A549 (cell line): Measurements from ENCODE around the gene CEND1. TPM values are rescaled to one million over a fixed set of nuclear protein-coding genes. Genes with fewer than 3 reads are reported as not detected.

Source experiments
- polyA plus RNA-seq, 4 experiments: library from polyadenylated mRNA; depleted of rRNA in 3 of 4; stranded (reverse); fragments of >200 nt; fragmentation: RNase III in 1 of 4; extraction: RNeasy Plus Mini Kit Qiagen cat#74134 plus additional on column Dnase treatment in 1 of 4; gene quantifications; 2 replicates in 3 of 4; 3 replicates in 1 of 4; pipeline ENCODE4 v1.2.3, GENCODE V29; 2011 to 2017
- small RNA-seq, 6 experiments: library from RNA; depleted of rRNA; stranded (forward); fragments of <200 nt; gene quantifications; one replicate each; pipeline ENCODE3, GENCODE V24; 2012

CEND1 gene
- polyA plus RNA-seq, 2 of the 4 experiments (the other 2 are of a cell fraction) = 1.0 TPM; not detected in 1

Small RNAs within 50 kb of the gene (small RNA-seq; reads per million reads assigned to genes)
- gene SNORA52 = 0 reads per million in 6 experiments

Other genes starting within 250 kb of the CEND1 start
- 1.7 and 2.2 TPM in 2 replicates for gene LMNTD2, start 229.4 kb downstream of the CEND1 start, polyA plus RNA-seq (2011; rRNA removed)
- 2.6 to 4.2 TPM (median 3.5 TPM) in 3 replicates for gene LMNTD2, start 229.4 kb downstream of the CEND1 start, polyA plus RNA-seq (2017; fragmentation: RNase III; extraction: RNeasy Plus Mini Kit Qiagen cat#74134 plus additional on column Dnase treatment)
- gene RASSF7, start 229.1 kb downstream of the CEND1 start, polyA plus RNA-seq (2011; rRNA removed) = 18.4 and 19.0 TPM in 2 replicates
- 27.7 to 30.7 TPM (median 30.5 TPM) in 3 replicates for gene RASSF7, start 229.1 kb downstream of the CEND1 start, polyA plus RNA-seq (2017; fragmentation: RNase III; extraction: RNeasy Plus Mini Kit Qiagen cat#74134 plus additional on column Dnase treatment)
- 8.6 and 10.8 TPM in 2 replicates for gene PHRF1, start 213.6 kb downstream of the CEND1 start, polyA plus RNA-seq (2011; rRNA removed)
- gene PHRF1, start 213.6 kb downstream of the CEND1 start, polyA plus RNA-seq (2017; fragmentation: RNase III; extraction: RNeasy Plus Mini Kit Qiagen cat#74134 plus additional on column Dnase treatment) = 23.0 to 25.3 TPM (median 23.7 TPM) in 3 replicates
- gene IRF7, start 174.1 kb downstream of the CEND1 start, polyA plus RNA-seq (2011; rRNA removed) = 2.0 TPM in 2 replicates
- gene IRF7, start 174.1 kb downstream of the CEND1 start, polyA plus RNA-seq (2017; fragmentation: RNase III; extraction: RNeasy Plus Mini Kit Qiagen cat#74134 plus additional on column Dnase treatment) = 3.1 to 3.8 TPM (median 3.4 TPM) in 3 replicates
- gene CDHR5, start 165.1 kb downstream of the CEND1 start, polyA plus RNA-seq (2011; rRNA removed) = 0.12 and 0.26 TPM in 2 replicates
- gene CDHR5, start 165.1 kb downstream of the CEND1 start, polyA plus RNA-seq (2017; fragmentation: RNase III; extraction: RNeasy Plus Mini Kit Qiagen cat#74134 plus additional on column Dnase treatment) = 0.07 to 0.08 TPM (median 0.07 TPM) in 3 replicates
- gene SCT, start 162.9 kb downstream of the CEND1 start, polyA plus RNA-seq (2011; rRNA removed) = not detected in 2 replicates
- gene SCT, start 162.9 kb downstream of the CEND1 start, polyA plus RNA-seq (2017; fragmentation: RNase III; extraction: RNeasy Plus Mini Kit Qiagen cat#74134 plus additional on column Dnase treatment) = not detected in 3 replicates
- not detected in 2 replicates for gene DRD4, start 152.8 kb downstream of the CEND1 start, polyA plus RNA-seq (2011; rRNA removed)
- gene DRD4, start 152.8 kb downstream of the CEND1 start, polyA plus RNA-seq (2017; fragmentation: RNase III; extraction: RNeasy Plus Mini Kit Qiagen cat#74134 plus additional on column Dnase treatment) = 0.07 to 0.17 TPM in 2 of 3 replicates, not detected in the other
- gene DEAF1, start 94.9 kb downstream of the CEND1 start, polyA plus RNA-seq (2011; rRNA removed) = 16.0 and 17.3 TPM in 2 replicates
- gene DEAF1, start 94.9 kb downstream of the CEND1 start, polyA plus RNA-seq (2017; fragmentation: RNase III; extraction: RNeasy Plus Mini Kit Qiagen cat#74134 plus additional on column Dnase treatment) = 23.5 to 25.8 TPM (median 24.0 TPM) in 3 replicates
- 15.1 and 15.2 TPM in 2 replicates for gene TMEM80, start 94.3 kb downstream of the CEND1 start, polyA plus RNA-seq (2011; rRNA removed)
- 10.2 to 11.2 TPM (median 10.8 TPM) in 3 replicates for gene TMEM80, start 94.3 kb downstream of the CEND1 start, polyA plus RNA-seq (2017; fragmentation: RNase III; extraction: RNeasy Plus Mini Kit Qiagen cat#74134 plus additional on column Dnase treatment)
- 60.7 and 69.9 TPM in 2 replicates for gene EPS8L2, start 83.9 kb downstream of the CEND1 start, polyA plus RNA-seq (2011; rRNA removed)
- gene EPS8L2, start 83.9 kb downstream of the CEND1 start, polyA plus RNA-seq (2017; fragmentation: RNase III; extraction: RNeasy Plus Mini Kit Qiagen cat#74134 plus additional on column Dnase treatment) = 144 to 163 TPM (median 154 TPM) in 3 replicates
- 287 and 296 TPM in 2 replicates for gene TALDO1, start 42.6 kb downstream of the CEND1 start, polyA plus RNA-seq (2011; rRNA removed)
- 386 to 392 TPM (median 391 TPM) in 3 replicates for gene TALDO1, start 42.6 kb downstream of the CEND1 start, polyA plus RNA-seq (2017; fragmentation: RNase III; extraction: RNeasy Plus Mini Kit Qiagen cat#74134 plus additional on column Dnase treatment)
- 14.5 and 16.8 TPM in 2 replicates for gene GATD1, start 12.6 kb downstream of the CEND1 start, polyA plus RNA-seq (2011; rRNA removed)
- 41.9 to 43.5 TPM (median 43.1 TPM) in 3 replicates for gene GATD1, start 12.6 kb downstream of the CEND1 start, polyA plus RNA-seq (2017; fragmentation: RNase III; extraction: RNeasy Plus Mini Kit Qiagen cat#74134 plus additional on column Dnase treatment)
- 11.6 and 13.5 TPM in 2 replicates for gene SLC25A22, start 8.2 kb upstream of the CEND1 start, polyA plus RNA-seq (2011; rRNA removed)
- 18.7 to 21.8 TPM (median 19.5 TPM) in 3 replicates for gene SLC25A22, start 8.2 kb upstream of the CEND1 start, polyA plus RNA-seq (2017; fragmentation: RNase III; extraction: RNeasy Plus Mini Kit Qiagen cat#74134 plus additional on column Dnase treatment)
- gene PIDD1, start 15.1 kb upstream of the CEND1 start, polyA plus RNA-seq (2011; rRNA removed) = 6.3 and 6.5 TPM in 2 replicates
- 15.7 to 19.0 TPM (median 18.9 TPM) in 3 replicates for gene PIDD1, start 15.1 kb upstream of the CEND1 start, polyA plus RNA-seq (2017; fragmentation: RNase III; extraction: RNeasy Plus Mini Kit Qiagen cat#74134 plus additional on column Dnase treatment)
- gene RPLP2, start 19.9 kb upstream of the CEND1 start, polyA plus RNA-seq (2011; rRNA removed) = 1,346 and 1,493 TPM in 2 replicates
- gene RPLP2, start 19.9 kb upstream of the CEND1 start, polyA plus RNA-seq (2017; fragmentation: RNase III; extraction: RNeasy Plus Mini Kit Qiagen cat#74134 plus additional on column Dnase treatment) = 2,443 to 2,621 TPM (median 2,508 TPM) in 3 replicates
- 13.2 and 16.1 TPM in 2 replicates for gene PNPLA2, start 28.8 kb upstream of the CEND1 start, polyA plus RNA-seq (2011; rRNA removed)
- gene PNPLA2, start 28.8 kb upstream of the CEND1 start, polyA plus RNA-seq (2017; fragmentation: RNase III; extraction: RNeasy Plus Mini Kit Qiagen cat#74134 plus additional on column Dnase treatment) = 25.1 to 29.2 TPM (median 25.4 TPM) in 3 replicates
- gene CRACR2B, start 37.8 kb upstream of the CEND1 start, polyA plus RNA-seq (2011; rRNA removed) = 1.2 and 1.8 TPM in 2 replicates
- gene CRACR2B, start 37.8 kb upstream of the CEND1 start, polyA plus RNA-seq (2017; fragmentation: RNase III; extraction: RNeasy Plus Mini Kit Qiagen cat#74134 plus additional on column Dnase treatment) = 3.0 to 3.3 TPM (median 3.1 TPM) in 3 replicates
- 409 and 523 TPM in 2 replicates for gene CD151, start 42.9 kb upstream of the CEND1 start, polyA plus RNA-seq (2011; rRNA removed)
- 649 to 701 TPM (median 695 TPM) in 3 replicates for gene CD151, start 42.9 kb upstream of the CEND1 start, polyA plus RNA-seq (2017; fragmentation: RNase III; extraction: RNeasy Plus Mini Kit Qiagen cat#74134 plus additional on column Dnase treatment)
- 140 and 197 TPM in 2 replicates for gene POLR2L, start 52.4 kb upstream of the CEND1 start, polyA plus RNA-seq (2011; rRNA removed)
- 773 to 868 TPM (median 807 TPM) in 3 replicates for gene POLR2L, start 52.4 kb upstream of the CEND1 start, polyA plus RNA-seq (2017; fragmentation: RNase III; extraction: RNeasy Plus Mini Kit Qiagen cat#74134 plus additional on column Dnase treatment)
- 83.5 and 87.8 TPM in 2 replicates for gene TSPAN4, start 52.8 kb upstream of the CEND1 start, polyA plus RNA-seq (2011; rRNA removed)
- gene TSPAN4, start 52.8 kb upstream of the CEND1 start, polyA plus RNA-seq (2017; fragmentation: RNase III; extraction: RNeasy Plus Mini Kit Qiagen cat#74134 plus additional on column Dnase treatment) = 145 to 150 TPM (median 146 TPM) in 3 replicates
- 53.8 and 58.4 TPM in 2 replicates for gene CHID1, start 120.7 kb upstream of the CEND1 start, polyA plus RNA-seq (2011; rRNA removed)
- gene CHID1, start 120.7 kb upstream of the CEND1 start, polyA plus RNA-seq (2017; fragmentation: RNase III; extraction: RNeasy Plus Mini Kit Qiagen cat#74134 plus additional on column Dnase treatment) = 70.5 to 74.4 TPM (median 70.6 TPM) in 3 replicates
- gene AP2A2, start 135.8 kb upstream of the CEND1 start, polyA plus RNA-seq (2011; rRNA removed) = 60.4 and 72.6 TPM in 2 replicates
- 39.4 to 45.7 TPM (median 41.3 TPM) in 3 replicates for gene AP2A2, start 135.8 kb upstream of the CEND1 start, polyA plus RNA-seq (2017; fragmentation: RNase III; extraction: RNeasy Plus Mini Kit Qiagen cat#74134 plus additional on column Dnase treatment)
- gene MUC6, start 246.6 kb upstream of the CEND1 start, polyA plus RNA-seq (2011; rRNA removed) = not detected in 2 replicates
- gene MUC6, start 246.6 kb upstream of the CEND1 start, polyA plus RNA-seq (2017; fragmentation: RNase III; extraction: RNeasy Plus Mini Kit Qiagen cat#74134 plus additional on column Dnase treatment) = not detected in 3 replicates